Esophagus muscularis mucosa (tissue), 3 donors: ENCODE results near the gene ABCC12.

Experiments
- CTCF ChIP-seq, 3 experiments: fragments of 200-600 bp in 2 of 3; fragments of 450-650 bp in 1 of 3; sonication (generic) in 2 of 3; IDR thresholded peaks; one replicate each; pipeline ENCODE4 v1.5.1; 2017 to 2019; ENCODE audit warnings: antibody characterized with exemption in 3 of 3, mild to moderate bottlenecking in 2 of 3, moderate library complexity in 1 of 3
- EP300 ChIP-seq: sonication (generic); formaldehyde crosslinking; IDR thresholded peaks from one replicate; pipeline ENCODE4 v1.6.1; 2017; ENCODE audit warnings: antibody characterized with exemption

- no peak for TF ChIP-seq EP300
- no peak for TF ChIP-seq CTCF (IDR thresholded peaks at IDR 0.05)
These were observed 31.5 kb downstream of the ABCC12 start for GRCh38 chr16:48124266-48124665.
